ENCODE data around the gene SPTBN5.

SPTBN5 gene

DNA sequence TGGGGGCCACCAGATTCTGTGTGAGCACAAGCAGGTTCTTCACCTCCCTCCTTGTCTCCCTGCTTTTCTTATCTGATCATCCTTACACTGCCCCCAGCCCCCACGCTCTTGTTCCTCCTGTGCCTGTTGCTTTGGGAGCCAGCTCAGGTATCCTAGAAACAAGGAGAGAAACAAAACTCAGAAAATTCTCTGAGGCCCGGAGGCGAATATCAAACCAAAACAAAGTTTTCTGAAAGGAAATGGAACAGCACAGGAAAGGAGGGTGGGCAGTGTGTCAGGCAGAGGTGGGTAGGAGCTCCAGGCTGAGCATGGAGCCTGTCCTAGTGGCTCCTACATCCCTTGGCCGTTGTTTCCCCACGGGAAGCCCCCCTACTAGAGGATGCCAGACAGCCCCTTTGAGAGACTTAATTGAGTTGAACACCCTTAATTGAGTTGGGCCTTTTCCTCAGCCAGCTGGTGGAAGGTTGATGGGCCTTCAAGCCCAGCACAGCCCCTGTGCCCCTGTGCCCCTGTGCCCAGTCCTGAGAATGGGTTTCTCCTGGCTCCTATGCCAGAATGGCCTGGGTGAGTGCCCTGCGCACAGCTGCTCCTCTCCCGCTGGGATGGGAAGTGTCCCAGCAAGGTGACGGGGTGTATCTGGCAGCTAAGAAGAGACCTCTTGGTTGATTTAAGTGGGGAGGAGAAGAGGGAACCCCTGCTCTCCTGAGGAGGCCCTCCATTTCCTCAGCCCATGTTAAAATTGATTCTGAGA, 88.8 kb downstream of the SPTBN5 start:
- DNase-seq (ENCODE audit: low read depth in 2 of 2) = no peak

DNA sequence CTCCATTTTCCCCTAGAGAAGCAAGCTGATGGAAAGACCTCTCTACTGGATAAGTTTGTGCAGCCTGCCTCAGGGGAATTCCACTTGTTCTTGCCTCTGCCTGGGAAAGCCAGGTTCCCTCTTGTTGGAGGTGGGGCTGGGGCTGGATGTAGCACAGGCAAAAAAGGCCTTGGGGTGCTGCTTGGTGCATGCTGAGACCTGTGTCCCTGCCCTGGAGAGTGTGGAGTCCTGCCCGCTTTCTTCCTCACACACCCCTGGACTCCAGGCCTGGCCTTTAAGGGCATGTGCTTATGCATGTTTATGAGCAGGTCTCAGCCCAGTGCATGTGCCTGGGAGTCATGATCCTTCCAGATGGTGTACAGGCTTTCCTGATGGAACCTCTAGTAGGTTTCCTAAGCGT, 89.5 kb downstream of the SPTBN5 start:
- no peak for DNase-seq (ENCODE audit: low read depth in 2 of 2)

DNA sequence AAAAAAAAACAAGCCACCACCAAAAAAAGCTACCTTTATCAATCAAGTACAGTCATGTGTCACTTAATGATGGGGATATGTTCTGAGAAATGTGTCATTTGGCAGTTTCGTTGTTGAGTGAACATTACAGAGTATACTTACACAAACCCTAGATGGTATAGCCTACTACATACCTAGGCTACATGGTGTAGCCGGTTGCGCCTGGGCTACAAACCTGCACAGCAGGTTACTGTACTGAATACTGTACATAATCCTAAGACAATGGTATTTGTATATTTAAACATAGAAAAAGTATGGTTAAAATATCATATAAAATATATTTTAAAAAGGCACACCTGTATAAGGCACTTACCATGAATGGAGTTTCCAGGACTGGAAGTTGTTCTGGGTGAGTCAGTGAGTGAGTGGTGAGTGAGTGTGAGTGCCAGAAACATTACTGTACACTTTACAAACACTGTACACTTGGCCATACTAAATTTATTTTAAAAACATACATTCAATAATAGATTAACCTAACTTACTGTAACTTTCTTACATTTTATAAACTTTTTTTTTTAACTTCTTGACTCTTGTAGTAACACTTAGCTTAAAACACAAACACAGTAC, 91.9 kb downstream of the SPTBN5 start:
- no peak for DNase-seq (ENCODE audit: low read depth in 2 of 2)

DNA sequence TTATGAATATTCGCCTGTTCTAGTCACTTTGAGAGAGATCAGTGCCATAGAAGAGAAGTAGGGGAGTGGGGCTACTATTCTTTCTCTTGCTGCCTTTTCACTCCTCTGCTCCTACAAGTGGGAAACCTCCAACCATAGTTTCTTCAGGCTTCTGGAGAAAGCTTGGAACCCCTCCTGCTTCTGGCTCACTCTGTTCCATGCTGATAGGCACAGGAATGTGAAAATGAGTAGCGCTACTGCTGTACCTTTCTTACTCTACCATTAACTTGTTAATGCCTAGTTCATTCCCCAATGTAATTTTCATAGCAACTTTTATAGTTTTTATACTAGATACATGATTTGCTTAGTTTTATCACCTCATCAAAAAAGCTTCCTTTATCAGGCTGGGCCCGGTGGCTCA, 92.7 kb downstream of the SPTBN5 start:
- no peak for DNase-seq (ENCODE audit: low read depth in 2 of 2)

DNA sequence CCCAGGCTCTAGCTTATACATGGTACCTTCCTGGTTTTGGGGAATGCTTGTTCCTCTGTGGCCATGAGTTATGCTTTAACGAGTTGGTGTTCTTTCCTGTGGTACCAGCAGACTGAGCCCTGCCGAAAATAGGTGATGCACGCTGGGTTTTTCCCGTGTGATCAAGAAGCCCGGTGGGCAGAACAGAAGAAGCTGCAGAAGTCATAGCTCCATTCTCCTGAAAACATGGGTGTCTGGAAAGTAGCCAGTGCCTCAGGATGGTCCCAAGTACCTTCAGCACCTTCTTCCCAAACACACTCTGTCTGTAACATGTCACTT, 94.4 kb downstream of the SPTBN5 start:
- DNase-seq (ENCODE audit: low read depth in 2 of 2) = no peak

DNA sequence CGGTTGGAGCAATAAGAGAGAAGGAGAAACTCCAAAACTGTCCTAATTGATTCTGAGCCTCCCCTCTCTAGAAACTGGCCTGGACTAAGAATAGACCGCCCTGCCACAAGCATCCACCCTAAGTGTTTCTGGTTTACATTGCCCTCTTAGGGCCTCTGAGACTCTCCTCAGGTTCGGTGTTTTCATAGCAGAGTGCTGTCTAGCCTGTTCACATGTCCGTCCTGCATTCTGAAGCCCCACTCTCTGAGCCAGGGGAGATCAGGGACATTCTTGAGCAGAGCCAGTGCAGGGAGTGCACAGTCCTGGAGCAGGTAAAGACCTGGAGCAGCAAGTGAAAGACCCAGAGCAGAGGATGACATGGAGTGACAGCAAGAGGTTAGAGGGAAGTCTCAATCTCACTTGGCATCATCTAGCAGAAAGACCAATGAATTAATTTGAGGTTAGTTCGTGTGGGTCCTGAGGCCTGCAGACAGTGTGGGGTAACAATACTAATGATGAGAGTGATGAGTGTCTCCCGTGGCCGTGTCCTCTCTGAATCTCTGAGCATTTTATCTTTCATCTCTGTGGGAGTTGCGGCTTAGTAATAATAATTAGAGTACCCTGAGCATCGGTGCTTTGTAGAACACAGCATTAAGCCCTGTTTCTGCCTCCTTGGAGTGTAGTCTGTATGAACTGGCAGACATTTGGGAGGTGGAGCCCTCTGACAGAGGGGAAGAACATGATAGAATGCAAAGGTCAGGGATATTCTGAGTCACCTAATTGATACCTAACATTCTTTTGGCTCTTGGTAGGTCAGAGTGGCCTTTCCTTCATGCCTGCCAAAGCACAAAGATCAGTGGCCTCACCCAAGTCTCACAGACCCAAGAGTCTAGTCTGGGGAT, 95.0 kb downstream of the SPTBN5 start:
- DNase-seq (ENCODE audit: low read depth in 2 of 2) = no peak

Data from stimulated activated CD4-positive, alpha-beta T cell treated with anti-CD3 and anti-CD28 coated beads, Interleukin-4, amount 100 ng/mL, for 48 hours (primary cell).